ENCODE measurements around the gene C15orf62.

C15orf62 gene

GRCh38 chr15:40785814-40786213, 16.0 kb downstream of the C15orf62 start:
- no peak for DNase-seq

GRCh38 chr15:40787344-40787841, 17.6 kb downstream of the C15orf62 start:
- DNase-seq: peak; percentile 68

GRCh38 chr15:40787991-40788390, 18.2 kb downstream of the C15orf62 start:
- peak; percentile 35 for DNase-seq

GRCh38 chr15:40789119-40789518, 19.3 kb downstream of the C15orf62 start:
- DNase-seq: no peak

- no peak for DNase-seq
These were observed 20.2 kb downstream of the C15orf62 start for GRCh38 chr15:40789999-40790398.

GRCh38 chr15:40790718-40791117, 20.9 kb downstream of the C15orf62 start:
- DNase-seq: no peak

GRCh38 chr15:40792394-40792793, 22.6 kb downstream of the C15orf62 start:
- no peak for DNase-seq

GRCh38 chr15:40793216-40793989, 23.6 kb downstream of the C15orf62 start:
- peak; percentile 54 for DNase-seq

- DNase-seq: no peak
These were observed 26.3 kb downstream of the C15orf62 start for GRCh38 chr15:40796041-40796440.

- DNase-seq: no peak
These were observed 26.7 kb downstream of the C15orf62 start for GRCh38 chr15:40796512-40796911.

- no peak for DNase-seq
These were observed 29.7 kb downstream of the C15orf62 start for GRCh38 chr15:40799523-40799922.

GRCh38 chr15:40803076-40803475, 33.3 kb downstream of the C15orf62 start:
- no peak for DNase-seq

GRCh38 chr15:40803688-40804087, 33.9 kb downstream of the C15orf62 start:
- DNase-seq: no peak

- DNase-seq: no peak
These were observed 36.9 kb downstream of the C15orf62 start for GRCh38 chr15:40806672-40807027.

GRCh38 chr15:40807028-40807887, 37.5 kb downstream of the C15orf62 start, which contains the start of the genes DNAJC17 and ZFYVE19:
Gene DNAJC17, minus strand, starts transcription at chr15:40807473. Its CDS starts 27 bp downstream, at chr15:40807446.
Gene ZFYVE19, plus strand, starts transcription at chr15:40807089. Its CDS starts 501 bp downstream, at chr15:40807590.
- DNase-seq: peak; percentile 99

GRCh38 chr15:40807888-40808461, 38.2 kb downstream of the C15orf62 start:
- DNase-seq: no peak

GRCh38 chr15:40808861-40809450, 39.2 kb downstream of the C15orf62 start:
- DNase-seq: no peak

- no peak for DNase-seq
These were observed 43.1 kb downstream of the C15orf62 start for GRCh38 chr15:40812721-40813425.

- DNase-seq: no peak
These were observed 45.4 kb downstream of the C15orf62 start for GRCh38 chr15:40815042-40815698.

- DNase-seq: no peak
These were observed 49.3 kb downstream of the C15orf62 start for GRCh38 chr15:40819048-40819447.

GRCh38 chr15:40821195-40821594, 51.4 kb downstream of the C15orf62 start:
- no peak for DNase-seq
